ENCODE data around the gene ANKFN1. TPM values are rescaled to one million over a fixed set of nuclear protein-coding genes. Genes with fewer than 3 reads are reported as not detected.

The ANKFN1 gene
- total RNA-seq, 1 donor from 2014 or later: 0.21 TPM

DNA sequence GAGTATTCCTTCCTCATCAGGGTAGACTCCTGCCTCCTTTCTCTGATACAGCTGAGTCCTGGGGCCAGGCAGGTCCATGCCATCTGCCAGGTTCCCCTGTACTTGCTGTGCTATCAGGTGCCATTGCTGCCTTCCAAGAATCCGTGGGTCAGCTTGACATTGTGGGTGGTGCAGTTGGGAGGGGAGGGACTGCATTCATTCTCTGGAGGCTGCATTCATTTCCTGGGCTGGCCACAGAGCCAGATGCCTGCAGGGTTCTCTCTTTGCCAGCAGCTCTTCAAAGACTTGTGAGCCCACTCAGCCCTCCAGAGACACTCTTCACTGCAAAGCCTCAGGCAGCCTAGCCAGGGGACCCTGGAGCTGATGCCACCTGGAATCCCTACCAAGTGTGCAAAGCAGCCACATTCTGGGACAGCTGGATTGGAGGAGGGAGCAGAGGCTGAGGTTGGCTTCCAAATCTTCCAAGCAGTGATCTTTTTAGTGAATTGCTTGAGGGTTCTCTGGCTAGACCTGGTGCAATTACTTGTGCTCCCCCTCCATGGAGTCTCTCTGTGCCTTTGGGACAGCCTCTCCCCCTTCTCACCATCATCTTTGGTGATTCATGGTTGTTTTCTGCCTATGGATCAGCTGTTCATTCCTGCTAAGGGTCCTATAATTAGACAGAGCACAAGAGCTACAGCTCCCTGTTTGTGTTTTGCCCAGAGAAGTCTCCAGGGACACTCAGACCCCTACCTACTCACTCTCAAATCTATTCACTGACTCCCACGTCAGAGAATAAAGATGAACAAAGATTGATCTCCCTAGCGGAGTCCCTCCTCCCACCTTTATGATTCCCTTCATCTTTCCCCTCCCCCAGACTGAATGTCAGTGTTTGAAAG is 20.9 kb downstream of the ANKFN1 start:
- DNase-seq (ENCODE audit: low read depth, low spot score): no peak
- Mint-ChIP-seq H3K4me3 (no peak overlapping the region), H3K27me3 (ENCODE audit: low read depth) (no peaks in the 10 kb centered on the region), H3K4me1 (peaks cover 21% of the 10 kb centered on the region), H3K36me3 (ENCODE audit: low read depth) (no peaks in the 10 kb centered on the region), H3K27ac (ENCODE audit: unreplicated experiment) (no peak overlapping the region), H3K9me3 (no peaks in the 10 kb centered on the region)
- TF ChIP-seq, protein P1, sequence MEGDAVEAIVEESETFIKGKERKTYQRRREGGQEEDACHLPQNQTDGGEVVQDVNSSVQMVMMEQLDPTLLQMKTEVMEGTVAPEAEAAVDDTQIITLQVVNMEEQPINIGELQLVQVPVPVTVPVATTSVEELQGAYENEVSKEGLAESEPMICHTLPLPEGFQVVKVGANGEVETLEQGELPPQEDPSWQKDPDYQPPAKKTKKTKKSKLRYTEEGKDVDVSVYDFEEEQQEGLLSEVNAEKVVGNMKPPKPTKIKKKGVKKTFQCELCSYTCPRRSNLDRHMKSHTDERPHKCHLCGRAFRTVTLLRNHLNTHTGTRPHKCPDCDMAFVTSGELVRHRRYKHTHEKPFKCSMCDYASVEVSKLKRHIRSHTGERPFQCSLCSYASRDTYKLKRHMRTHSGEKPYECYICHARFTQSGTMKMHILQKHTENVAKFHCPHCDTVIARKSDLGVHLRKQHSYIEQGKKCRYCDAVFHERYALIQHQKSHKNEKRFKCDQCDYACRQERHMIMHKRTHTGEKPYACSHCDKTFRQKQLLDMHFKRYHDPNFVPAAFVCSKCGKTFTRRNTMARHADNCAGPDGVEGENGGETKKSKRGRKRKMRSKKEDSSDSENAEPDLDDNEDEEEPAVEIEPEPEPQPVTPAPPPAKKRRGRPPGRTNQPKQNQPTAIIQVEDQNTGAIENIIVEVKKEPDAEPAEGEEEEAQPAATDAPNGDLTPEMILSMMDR (conservative IDR thresholded peaks at IDR 0.05): no peak

DNA sequence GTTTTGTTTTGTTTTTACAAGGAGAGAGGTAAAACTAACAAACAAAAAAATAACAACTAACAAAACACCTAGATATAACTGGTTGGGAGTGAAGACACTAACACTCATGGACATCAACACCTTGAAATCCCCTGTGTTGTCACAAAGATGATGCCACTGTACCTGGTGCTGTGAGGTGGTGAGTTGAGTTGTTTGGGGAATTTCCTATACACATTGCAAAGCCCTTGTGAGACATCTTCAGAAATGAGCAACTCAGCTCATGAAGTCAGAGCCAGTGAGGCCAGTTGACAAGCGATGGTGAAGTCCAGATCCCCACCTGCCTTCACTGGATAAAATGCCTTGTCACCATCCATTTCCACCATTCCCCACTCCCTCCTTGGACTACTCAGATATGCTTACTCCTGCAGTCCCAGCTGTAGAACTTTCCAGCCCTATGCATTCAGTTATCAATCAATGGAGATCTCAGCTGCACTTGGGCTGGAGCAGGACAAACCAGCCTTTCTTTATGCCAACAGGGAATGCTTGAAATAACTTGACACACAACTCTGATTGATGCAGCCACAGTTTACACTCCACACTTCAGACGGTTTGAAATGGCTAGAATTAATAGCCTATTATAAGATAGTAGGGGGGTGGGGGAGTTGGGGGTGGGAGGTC is 22.2 kb downstream of the ANKFN1 start:
- Mint-ChIP-seq H3K9me3 (no peaks in the 10 kb centered on the region), H3K36me3 (ENCODE audit: low read depth) (no peaks in the 10 kb centered on the region), H3K4me3 (no peak overlapping the region), H3K4me1 (peaks cover 21% of the 10 kb centered on the region), H3K27ac (ENCODE audit: unreplicated experiment) (no peak overlapping the region), H3K27me3 (ENCODE audit: low read depth) (no peaks in the 10 kb centered on the region)
- TF ChIP-seq, protein P1 (conservative IDR thresholded peaks at IDR 0.05): no peak
- DNase-seq (ENCODE audit: low read depth, low spot score): no peak

DNA sequence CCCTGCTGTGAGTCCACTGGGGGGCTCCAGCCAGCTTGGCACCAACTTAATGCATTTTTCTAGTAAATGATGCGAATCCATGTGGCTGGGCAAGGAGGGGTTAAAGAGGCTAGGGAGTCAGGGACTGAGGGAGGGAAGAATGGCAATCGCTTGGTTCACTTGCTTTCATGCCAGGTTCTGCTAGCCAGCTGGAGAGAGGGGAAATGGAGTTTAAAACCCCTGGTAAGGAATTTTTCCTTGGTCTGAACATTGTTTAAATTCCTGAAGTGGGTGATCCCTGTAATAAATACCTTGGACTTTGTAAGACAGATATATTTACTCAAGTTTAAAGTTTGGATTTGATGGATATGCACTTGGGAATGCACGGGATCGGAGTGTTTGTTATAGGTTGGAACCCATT is 22.8 kb downstream of the ANKFN1 start:
- Mint-ChIP-seq H3K4me3 (no peak overlapping the region), H3K4me1 (peaks cover 21% of the 10 kb centered on the region), H3K9me3 (no peaks in the 10 kb centered on the region), H3K36me3 (ENCODE audit: low read depth) (no peaks in the 10 kb centered on the region), H3K27me3 (ENCODE audit: low read depth) (no peaks in the 10 kb centered on the region), H3K27ac (ENCODE audit: unreplicated experiment) (no peak overlapping the region)
- TF ChIP-seq, protein P1 (conservative IDR thresholded peaks at IDR 0.05): no peak
- no peak for DNase-seq (ENCODE audit: low read depth, low spot score)

DNA sequence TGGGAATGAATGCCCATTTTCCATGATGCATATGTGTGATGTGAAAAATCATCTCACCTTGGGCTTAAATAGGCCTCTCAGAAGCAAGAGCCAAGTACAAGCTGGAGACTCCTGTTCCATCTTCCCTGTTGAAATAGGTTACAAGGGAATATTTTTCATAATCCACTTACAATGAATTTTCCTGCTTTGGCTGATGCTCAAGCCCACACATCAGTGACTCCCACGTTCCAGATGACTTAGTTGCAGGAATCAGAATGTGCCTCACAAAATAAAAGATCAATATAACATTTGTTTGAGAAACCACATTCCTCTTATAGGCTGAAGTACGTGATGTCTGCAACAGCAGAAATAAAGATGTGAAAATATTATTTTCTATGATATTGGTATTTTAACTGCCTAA is 24.1 kb downstream of the ANKFN1 start:
- no peak overlapping the region for H3K27ac Mint-ChIP-seq (ENCODE audit: unreplicated experiment)
- TF ChIP-seq, protein P1 (conservative IDR thresholded peaks at IDR 0.05): no peak
- H3K4me1 Mint-ChIP-seq: peaks cover 21% of the 10 kb centered on the region
- no peaks in the 10 kb centered on the region for H3K36me3 Mint-ChIP-seq (ENCODE audit: low read depth)
- DNase-seq (ENCODE audit: low read depth, low spot score): no peak
- no peaks in the 10 kb centered on the region for H3K27me3 Mint-ChIP-seq (ENCODE audit: low read depth)
- no peaks in the 10 kb centered on the region for H3K9me3 Mint-ChIP-seq
- H3K4me3 Mint-ChIP-seq: no peak overlapping the region

DNA sequence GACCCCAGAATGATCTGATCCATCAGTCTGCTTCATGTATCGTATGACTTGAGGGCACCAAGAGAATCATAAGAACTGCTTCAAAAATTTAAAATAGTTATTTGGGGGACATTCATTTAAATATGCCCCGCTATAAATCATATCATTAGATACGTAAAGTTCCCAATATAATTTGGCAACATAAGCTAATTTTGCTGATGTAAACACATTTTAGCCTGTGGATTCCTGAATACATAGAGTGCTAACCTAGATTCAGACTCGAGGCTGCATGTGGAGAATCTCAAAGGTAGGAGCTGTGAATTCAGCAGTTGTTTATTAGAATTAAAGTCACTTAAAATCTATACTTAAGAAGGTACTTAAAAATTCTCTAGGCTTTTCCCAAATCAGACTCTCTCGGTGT is 24.9 kb downstream of the ANKFN1 start:
- Mint-ChIP-seq H3K4me3 (no peak overlapping the region), H3K27me3 (ENCODE audit: low read depth) (no peaks in the 10 kb centered on the region), H3K4me1 (peaks cover 21% of the 10 kb centered on the region), H3K27ac (ENCODE audit: unreplicated experiment) (no peak overlapping the region), H3K36me3 (ENCODE audit: low read depth) (no peaks in the 10 kb centered on the region), H3K9me3 (no peaks in the 10 kb centered on the region)
- TF ChIP-seq, protein P1 (conservative IDR thresholded peaks at IDR 0.05): no peak
- DNase-seq (ENCODE audit: low read depth, low spot score): no peak

All from neural crest cell (in vitro differentiated cells).